ES-I3 (cell line): ENCODE data around the gene RFX3.

Experiments
- H3K36me3 ChIP-seq: 2 replicates; pipeline ENCODE4 v1.6.1; 2013; ENCODE audit warnings: mild to moderate bottlenecking, low read length, control low read depth, moderate library complexity; ENCODE audit not compliant: insufficient read depth
- H3K4me1 ChIP-seq: 2 replicates; pipeline ENCODE4 v1.6.1; 2013; ENCODE audit warnings: mild to moderate bottlenecking, control low read depth, low read length; ENCODE audit not compliant: insufficient read depth
- H3K9ac ChIP-seq: 2 replicates; pipeline ENCODE4 v1.6.1; 2013; ENCODE audit warnings: low read depth, mild to moderate bottlenecking, low read length, moderate library complexity
- H3K9me3 ChIP-seq: 2 replicates; pipeline ENCODE4 v1.6.1; 2013; ENCODE audit warnings: mild to moderate bottlenecking, low read length, moderate library complexity; ENCODE audit not compliant: control insufficient read depth, insufficient read depth

The RFX3 gene

GRCh38 chr9:3359778-3360177, 166.0 kb downstream of the RFX3 start:
- no peaks in the 10 kb centered on the region for H3K9me3 ChIP-seq
- H3K9ac ChIP-seq = no peak overlapping the region
- no peaks in the 10 kb centered on the region for H3K36me3 ChIP-seq
- peaks cover 10% of the 10 kb centered on the region; the same call in 1 of the 2 replicates for H3K4me1 ChIP-seq

- H3K9ac ChIP-seq = no peak overlapping the region
- peaks cover 10% of the 10 kb centered on the region; the same call in 1 of the 2 replicates for H3K4me1 ChIP-seq
- H3K9me3 ChIP-seq = no peaks in the 10 kb centered on the region
- no peaks in the 10 kb centered on the region for H3K36me3 ChIP-seq
Measured at GRCh38 chr9:3359048-3359692, 166.6 kb downstream of the RFX3 start.

GRCh38 chr9:3348169-3348568, 177.6 kb downstream of the RFX3 start:
- Histone ChIP-seq H3K9me3 (no peaks in the 10 kb centered on the region), H3K9ac (no peak overlapping the region), H3K4me1 (peaks cover 4% of the 10 kb centered on the region; the same call in 1 of the 2 replicates), H3K36me3 (no peaks in the 10 kb centered on the region)

GRCh38 chr9:3346549-3346948, 179.3 kb downstream of the RFX3 start:
- Histone ChIP-seq H3K9ac (no peak overlapping the region), H3K36me3 (no peaks in the 10 kb centered on the region), H3K9me3 (no peaks in the 10 kb centered on the region), H3K4me1 (peaks cover 4% of the 10 kb centered on the region; the same call in 1 of the 2 replicates)

- H3K4me1 ChIP-seq = peaks cover 4% of the 10 kb centered on the region; the same call in 1 of the 2 replicates
- H3K9ac ChIP-seq = no peak overlapping the region
- no peaks in the 10 kb centered on the region for H3K36me3 ChIP-seq
- no peaks in the 10 kb centered on the region for H3K9me3 ChIP-seq
Measured at GRCh38 chr9:3343671-3344070, 182.1 kb downstream of the RFX3 start.

- no peaks in the 10 kb centered on the region for H3K36me3 ChIP-seq
- no peak overlapping the region for H3K9ac ChIP-seq
Measured at GRCh38 chr9:3342159-3342777, 183.5 kb downstream of the RFX3 start.

GRCh38 chr9:3337515-3338225, 188.1 kb downstream of the RFX3 start:
- H3K4me1 ChIP-seq = no peaks in the 10 kb centered on the region
- no peak overlapping the region for H3K9ac ChIP-seq
- no peaks in the 10 kb centered on the region for H3K36me3 ChIP-seq
- no peaks in the 10 kb centered on the region for H3K9me3 ChIP-seq

More at GRCh38 chr9:3342159-3342777, 183.5 kb downstream of the RFX3 start:
- Histone ChIP-seq H3K4me1 (peaks cover 4% of the 10 kb centered on the region; the same call in 1 of the 2 replicates), H3K9me3 (no peaks in the 10 kb centered on the region)

GRCh38 chr9:3336951-3337350, 188.8 kb downstream of the RFX3 start:
- H3K36me3 ChIP-seq = no peaks in the 10 kb centered on the region
- H3K4me1 ChIP-seq = no peaks in the 10 kb centered on the region
- H3K9me3 ChIP-seq = no peaks in the 10 kb centered on the region
- no peak overlapping the region for H3K9ac ChIP-seq

- Histone ChIP-seq H3K4me1 (no peaks in the 10 kb centered on the region), H3K9me3 (no peaks in the 10 kb centered on the region), H3K9ac (no peak overlapping the region), H3K36me3 (no peaks in the 10 kb centered on the region)
Measured at GRCh38 chr9:3332802-3333201, 193.0 kb downstream of the RFX3 start.

- Histone ChIP-seq H3K9ac (no peak overlapping the region), H3K36me3 (no peaks in the 10 kb centered on the region), H3K9me3 (no peaks in the 10 kb centered on the region), H3K4me1 (no peaks in the 10 kb centered on the region)
Measured at GRCh38 chr9:3331801-3332200, 194.0 kb downstream of the RFX3 start.

GRCh38 chr9:3330792-3331420, 194.9 kb downstream of the RFX3 start:
- Histone ChIP-seq H3K4me1 (no peaks in the 10 kb centered on the region), H3K9me3 (no peaks in the 10 kb centered on the region), H3K9ac (no peak overlapping the region)

GRCh38 chr9:3329361-3329760, 196.4 kb downstream of the RFX3 start:
- no peaks in the 10 kb centered on the region for H3K36me3 ChIP-seq

More at GRCh38 chr9:3330792-3331420, 194.9 kb downstream of the RFX3 start:
- H3K36me3 ChIP-seq = no peaks in the 10 kb centered on the region

GRCh38 chr9:3323714-3324113, 202.1 kb downstream of the RFX3 start:
- Histone ChIP-seq H3K9me3 (no peaks in the 10 kb centered on the region), H3K4me1 (no peaks in the 10 kb centered on the region), H3K9ac (no peak overlapping the region), H3K36me3 (no peaks in the 10 kb centered on the region)

More at GRCh38 chr9:3329361-3329760, 196.4 kb downstream of the RFX3 start:
- Histone ChIP-seq H3K9ac (no peak overlapping the region), H3K9me3 (no peaks in the 10 kb centered on the region), H3K4me1 (no peaks in the 10 kb centered on the region)

GRCh38 chr9:3321186-3321585, 204.6 kb downstream of the RFX3 start:
- H3K9me3 ChIP-seq = no peaks in the 10 kb centered on the region
- H3K36me3 ChIP-seq = no peaks in the 10 kb centered on the region
- H3K4me1 ChIP-seq = no peaks in the 10 kb centered on the region
- no peak overlapping the region for H3K9ac ChIP-seq
